ENCODE results near the gene TBX4. TPM values are rescaled to one million over a fixed set of nuclear protein-coding genes. Genes with fewer than 3 reads are reported as not detected.

Gene TBX4
- total RNA-seq, 1 experiment from 2014 or later = not detected

DNA sequence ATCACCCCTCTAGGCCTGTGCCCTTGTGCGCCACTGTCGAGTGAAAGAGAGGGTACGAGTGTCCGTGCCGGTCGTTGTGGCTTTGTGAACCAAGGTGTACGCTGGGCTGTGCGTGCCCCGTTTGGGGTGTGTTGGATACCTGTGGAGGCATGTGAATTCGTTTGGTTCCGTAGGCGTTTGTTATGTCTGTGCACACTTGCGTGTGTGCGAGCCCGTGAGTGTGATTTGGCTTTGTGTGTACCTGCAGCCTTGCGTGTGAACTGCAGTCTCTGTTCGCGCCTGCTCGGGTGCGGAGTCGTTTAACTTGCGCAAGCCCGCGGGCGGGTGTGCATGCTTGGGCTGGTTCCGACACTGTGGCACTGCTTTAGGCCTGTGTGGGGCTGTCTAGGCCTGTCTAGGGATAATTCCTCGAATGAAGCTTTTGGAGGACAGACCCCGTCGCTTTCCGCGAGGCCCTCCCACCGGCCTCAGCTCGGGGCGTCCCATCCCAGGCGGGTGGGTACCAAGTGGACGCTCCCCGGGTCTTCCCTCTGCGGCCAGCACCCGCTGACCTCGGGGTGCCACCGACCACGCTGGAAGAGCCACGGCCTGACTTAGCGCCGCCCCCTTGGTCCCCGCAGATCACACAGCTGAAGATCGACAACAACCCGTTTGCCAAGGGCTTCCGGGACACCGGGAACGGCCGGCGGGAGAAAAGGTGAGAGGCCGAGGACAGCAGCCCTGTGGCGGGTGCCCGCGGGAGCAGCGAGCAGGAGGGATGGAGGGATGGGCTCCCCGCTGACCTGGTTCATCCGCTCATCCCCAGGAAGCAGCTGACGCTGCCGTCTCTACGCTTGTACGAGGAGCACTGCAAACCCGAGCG, 48.2 kb upstream of the TBX4 start:
- TF ChIP-seq, protein P1, sequence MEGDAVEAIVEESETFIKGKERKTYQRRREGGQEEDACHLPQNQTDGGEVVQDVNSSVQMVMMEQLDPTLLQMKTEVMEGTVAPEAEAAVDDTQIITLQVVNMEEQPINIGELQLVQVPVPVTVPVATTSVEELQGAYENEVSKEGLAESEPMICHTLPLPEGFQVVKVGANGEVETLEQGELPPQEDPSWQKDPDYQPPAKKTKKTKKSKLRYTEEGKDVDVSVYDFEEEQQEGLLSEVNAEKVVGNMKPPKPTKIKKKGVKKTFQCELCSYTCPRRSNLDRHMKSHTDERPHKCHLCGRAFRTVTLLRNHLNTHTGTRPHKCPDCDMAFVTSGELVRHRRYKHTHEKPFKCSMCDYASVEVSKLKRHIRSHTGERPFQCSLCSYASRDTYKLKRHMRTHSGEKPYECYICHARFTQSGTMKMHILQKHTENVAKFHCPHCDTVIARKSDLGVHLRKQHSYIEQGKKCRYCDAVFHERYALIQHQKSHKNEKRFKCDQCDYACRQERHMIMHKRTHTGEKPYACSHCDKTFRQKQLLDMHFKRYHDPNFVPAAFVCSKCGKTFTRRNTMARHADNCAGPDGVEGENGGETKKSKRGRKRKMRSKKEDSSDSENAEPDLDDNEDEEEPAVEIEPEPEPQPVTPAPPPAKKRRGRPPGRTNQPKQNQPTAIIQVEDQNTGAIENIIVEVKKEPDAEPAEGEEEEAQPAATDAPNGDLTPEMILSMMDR (conservative IDR thresholded peaks at IDR 0.05) = no peak
- no peak for TF ChIP-seq EZH2 (IDR thresholded peaks at IDR 0.05; ENCODE audit: low read depth)
- Histone ChIP-seq H3K4me1 (replicated peaks; ENCODE audit: insufficient read depth) (no peaks in the 10 kb centered on the region; the same call in 1 of the 2 replicates), H3K9me2 (ENCODE audit: insufficient read depth) (no peaks in the 10 kb centered on the region), H3F3A (ENCODE audit: insufficient read depth, low read depth) (no peaks in the 10 kb centered on the region), H3K79me2 (ENCODE audit: low read depth) (no peaks in the 10 kb centered on the region), H3K4me3 (no peak overlapping the region), H4K20me1 (ENCODE audit: insufficient read depth) (no peaks in the 10 kb centered on the region), H3K9me3 (ENCODE audit: insufficient read depth, low read depth) (no peaks in the 10 kb centered on the region), H3K4me2 (no peak overlapping the region), H2AFZ (no peak overlapping the region), H3K36me3 (ENCODE audit: low read depth) (no peaks in the 10 kb centered on the region), H3K27me3 (ENCODE audit: insufficient read depth, low read depth) (no peaks in the 10 kb centered on the region), H3K27ac (no peak overlapping the region)
- ChIA-PET CTCF (no interaction called here), POLR2A (ENCODE audit: unreplicated experiment) (no interaction called here)
- intact Hi-C loops (cut with micrococcal nuclease; ENCODE audit: unreplicated experiment) = no loop called here
- DNase-seq = no peak
- BruUV-seq (replicated peaks) = no TSS peak

DNA sequence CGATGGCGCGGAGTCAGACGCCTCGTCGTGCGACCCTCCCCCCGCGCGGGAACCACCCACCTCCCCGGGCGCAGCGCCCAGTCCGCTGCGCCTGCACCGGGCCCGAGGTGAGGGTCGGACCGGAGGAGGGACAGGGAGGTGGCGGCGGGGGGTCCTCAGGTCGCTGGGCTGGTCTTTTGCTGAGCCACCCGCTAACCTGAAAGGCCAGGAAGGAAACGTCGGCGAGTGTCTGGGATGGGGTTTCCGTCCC, 47.6 kb upstream of the TBX4 start:
- Histone ChIP-seq H3K36me3 (ENCODE audit: low read depth) (no peaks in the 10 kb centered on the region), H3K27ac (no peak overlapping the region), H3K4me1 (replicated peaks; ENCODE audit: insufficient read depth) (no peaks in the 10 kb centered on the region; the same call in 1 of the 2 replicates), H3K4me3 (no peak overlapping the region), H3K9me3 (ENCODE audit: insufficient read depth, low read depth) (no peaks in the 10 kb centered on the region), H3F3A (ENCODE audit: insufficient read depth, low read depth) (no peaks in the 10 kb centered on the region), H4K20me1 (ENCODE audit: insufficient read depth) (no peaks in the 10 kb centered on the region), H3K9me2 (ENCODE audit: insufficient read depth) (no peaks in the 10 kb centered on the region), H3K79me2 (ENCODE audit: low read depth) (no peaks in the 10 kb centered on the region), H3K27me3 (ENCODE audit: insufficient read depth, low read depth) (no peaks in the 10 kb centered on the region), H3K4me2 (no peak overlapping the region), H2AFZ (no peak overlapping the region)
- intact Hi-C loops (cut with micrococcal nuclease; ENCODE audit: unreplicated experiment) = no loop called here
- TF ChIP-seq, protein P1 (conservative IDR thresholded peaks at IDR 0.05) = no peak
- no peak for TF ChIP-seq EZH2 (IDR thresholded peaks at IDR 0.05; ENCODE audit: low read depth)
- ChIA-PET CTCF (no interaction called here), POLR2A (ENCODE audit: unreplicated experiment) (no interaction called here)
- BruUV-seq (replicated peaks) = no TSS peak
- no peak for DNase-seq

DNA sequence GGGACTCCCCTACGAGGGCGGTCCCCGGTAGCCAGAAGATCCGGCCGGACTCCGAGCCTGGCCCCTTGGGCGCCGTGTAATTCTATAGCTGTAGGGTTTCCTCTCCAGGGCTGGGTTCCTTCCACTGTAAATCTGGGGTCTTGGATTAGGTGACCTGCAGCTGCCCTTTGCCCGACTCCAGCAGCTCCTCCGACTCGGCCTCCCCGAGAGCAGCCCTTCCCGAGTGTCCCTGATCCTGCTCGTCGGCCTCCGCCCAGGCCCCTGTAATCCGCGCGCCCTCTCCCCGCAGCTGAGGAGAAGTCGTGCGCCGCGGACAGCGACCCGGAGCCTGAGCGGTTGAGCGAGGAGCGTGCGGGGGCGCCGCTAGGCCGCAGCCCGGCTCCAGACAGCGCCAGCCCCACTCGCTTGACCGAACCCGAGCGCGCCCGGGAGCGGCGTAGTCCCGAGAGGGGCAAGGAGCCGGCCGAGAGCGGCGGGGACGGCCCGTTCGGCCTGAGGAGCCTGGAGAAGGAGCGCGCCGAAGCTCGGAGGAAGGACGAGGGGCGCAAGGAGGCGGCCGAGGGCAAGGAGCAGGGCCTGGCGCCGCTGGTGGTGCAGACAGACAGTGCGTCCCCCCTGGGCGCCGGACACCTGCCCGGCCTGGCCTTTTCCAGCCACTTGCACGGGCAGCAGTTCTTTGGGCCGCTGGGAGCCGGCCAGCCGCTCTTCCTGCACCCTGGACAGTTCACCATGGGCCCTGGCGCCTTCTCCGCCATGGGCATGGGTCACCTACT, 47.1 kb upstream of the TBX4 start:
- Histone ChIP-seq H3F3A (ENCODE audit: insufficient read depth, low read depth) (no peaks in the 10 kb centered on the region), H3K9me2 (ENCODE audit: insufficient read depth) (no peaks in the 10 kb centered on the region), H3K36me3 (ENCODE audit: low read depth) (no peaks in the 10 kb centered on the region), H3K4me2 (no peak overlapping the region), H3K4me3 (no peak overlapping the region), H2AFZ (no peak overlapping the region), H3K27ac (no peak overlapping the region), H3K79me2 (ENCODE audit: low read depth) (no peaks in the 10 kb centered on the region), H3K4me1 (replicated peaks; ENCODE audit: insufficient read depth) (no peaks in the 10 kb centered on the region; the same call in 1 of the 2 replicates), H3K27me3 (ENCODE audit: insufficient read depth, low read depth) (no peaks in the 10 kb centered on the region), H4K20me1 (ENCODE audit: insufficient read depth) (no peaks in the 10 kb centered on the region), H3K9me3 (ENCODE audit: insufficient read depth, low read depth) (no peaks in the 10 kb centered on the region)
- intact Hi-C loops (cut with micrococcal nuclease; ENCODE audit: unreplicated experiment) = no loop called here
- no peak for DNase-seq
- TF ChIP-seq EZH2 (IDR thresholded peaks at IDR 0.05; ENCODE audit: low read depth) = no peak
- TF ChIP-seq, protein P1 (conservative IDR thresholded peaks at IDR 0.05) = no peak
- BruUV-seq (replicated peaks) = no TSS peak
- ChIA-PET CTCF (no interaction called here), POLR2A (ENCODE audit: unreplicated experiment) (no interaction called here)

Data from PC-9 (cell line).